Activated naive CD4-positive, alpha-beta T cell treated with anti-CD3 and anti-CD28 coated beads, Interleukin-2, amount 50 U/mL, for 24 hours (primary cell): Measurements from ENCODE around the gene SAMD11.

Experiments
- H3K27ac Mint-ChIP-seq: one replicate; pipeline ENCODE4 v1.8.0; 2021; ENCODE audit warnings: mild to moderate bottlenecking, mixed read lengths
- H3K27me3 Mint-ChIP-seq: one replicate; pipeline ENCODE4 v1.8.0; 2021; ENCODE audit warnings: mixed read lengths
- H3K36me3 Mint-ChIP-seq: one replicate; pipeline ENCODE4 v1.8.0; 2021; ENCODE audit warnings: mixed read lengths
- H3K4me1 Mint-ChIP-seq: one replicate; pipeline ENCODE4 v1.8.0; 2021; ENCODE audit warnings: mixed read lengths
- H3K4me3 Mint-ChIP-seq: one replicate; pipeline ENCODE4 v1.8.0; 2021; ENCODE audit warnings: mild to moderate bottlenecking, mixed read lengths
- H3K9me3 Mint-ChIP-seq: one replicate; pipeline ENCODE4 v1.8.0; 2021; ENCODE audit warnings: mixed read lengths

The SAMD11 gene

DNA sequence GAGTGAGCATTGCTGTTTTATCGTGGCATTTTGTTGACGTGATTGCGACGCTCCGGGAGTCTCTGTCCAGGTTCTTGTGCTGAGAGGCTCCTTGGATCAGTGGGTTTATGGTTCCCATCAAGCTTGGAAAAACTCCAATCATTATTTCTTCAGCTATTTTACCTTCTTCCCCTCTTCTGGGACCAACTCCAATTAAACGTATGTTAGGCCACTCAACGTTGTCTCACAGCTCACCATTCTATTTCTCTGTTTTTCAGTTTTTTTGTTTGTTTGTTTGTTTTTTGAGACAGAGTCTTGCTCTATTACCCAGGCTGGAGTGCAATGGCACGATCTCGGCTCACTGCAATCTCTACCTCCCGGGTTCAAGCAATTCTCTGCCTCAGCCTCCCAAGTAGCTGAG is 68.2 kb downstream of the SAMD11 start:
- Mint-ChIP-seq H3K27ac (no peak overlapping the region), H3K4me3 (no peak overlapping the region), H3K36me3 (peaks cover 2% of the 10 kb centered on the region), H3K27me3 (peaks cover 3% of the 10 kb centered on the region), H3K4me1 (peaks cover 11% of the 10 kb centered on the region), H3K9me3 (no peaks in the 10 kb centered on the region)

DNA sequence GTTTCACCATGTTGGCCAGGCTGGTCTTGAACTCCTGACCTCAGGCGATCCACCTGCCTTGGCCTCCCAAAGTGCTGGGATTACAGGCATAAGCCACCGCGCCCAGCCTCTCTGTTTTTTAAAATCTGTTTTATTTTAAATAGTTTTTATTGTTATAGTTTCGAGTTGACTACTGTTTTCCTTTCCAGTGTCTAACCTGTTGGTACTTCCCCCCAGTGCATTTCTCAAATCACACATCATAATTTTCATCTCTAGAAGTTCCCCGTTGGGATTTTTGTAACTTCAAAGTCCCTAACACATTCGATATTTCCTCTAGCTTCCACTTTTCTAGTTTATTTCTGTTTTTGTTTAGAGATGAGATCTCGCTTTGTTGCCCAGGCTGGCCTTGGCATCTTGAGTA is 68.6 kb downstream of the SAMD11 start:
- H3K4me1 Mint-ChIP-seq = peaks cover 11% of the 10 kb centered on the region
- peaks cover 4% of the 10 kb centered on the region for H3K27me3 Mint-ChIP-seq
- H3K9me3 Mint-ChIP-seq = no peaks in the 10 kb centered on the region
- H3K36me3 Mint-ChIP-seq = peaks cover 2% of the 10 kb centered on the region
- peak overlapping the region; percentile 82 for H3K27ac Mint-ChIP-seq
- H3K4me3 Mint-ChIP-seq = no peak overlapping the region

DNA sequence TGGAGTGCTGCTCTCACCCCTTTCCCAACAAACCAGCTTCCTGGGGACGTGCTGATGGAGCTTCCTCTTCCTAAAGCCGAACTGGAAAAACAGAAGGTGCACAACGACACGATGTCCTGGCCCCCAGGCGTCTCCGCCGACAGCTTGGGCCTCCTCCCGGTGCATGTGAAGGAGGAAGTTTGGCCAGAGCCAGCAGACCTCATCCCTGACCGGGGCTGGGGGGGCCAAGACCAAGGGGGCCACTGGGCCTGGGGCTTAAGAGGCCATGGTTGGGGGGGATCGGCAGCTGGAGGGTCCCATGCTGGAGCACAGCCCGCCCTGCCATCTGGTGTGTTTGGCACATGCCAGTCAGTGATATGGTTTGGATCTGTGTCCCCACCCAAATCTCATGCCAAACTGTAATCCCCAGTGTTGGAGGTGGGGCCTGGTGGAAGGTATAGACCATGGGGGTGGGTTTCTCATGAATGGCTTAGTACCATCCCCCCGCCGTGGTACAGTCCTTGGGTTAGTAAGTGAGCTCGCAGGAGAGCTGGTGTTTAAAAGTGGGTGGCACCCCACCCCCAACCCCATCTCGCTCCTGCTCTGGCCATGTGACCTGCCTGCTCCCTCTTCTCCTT is 69.8 kb downstream of the SAMD11 start:
- Mint-ChIP-seq H3K4me1 (peaks cover 11% of the 10 kb centered on the region), H3K36me3 (peaks cover 2% of the 10 kb centered on the region), H3K27ac (no peak overlapping the region), H3K4me3 (no peak overlapping the region), H3K27me3 (peaks cover 4% of the 10 kb centered on the region), H3K9me3 (no peaks in the 10 kb centered on the region)
